Panc1 (cell line): ENCODE measurements around the gene SLCO2A1. TPM values are rescaled to one million over a fixed set of nuclear protein-coding genes. Genes with fewer than 3 reads are reported as not detected.

ENCODE experiments used
- ATAC-seq: fragments of 200-7000 bp; cut with Tn5 transposase; 2 replicates; pipeline ENCODE4 v1.9.1; 2020; ENCODE audit warnings: mild to moderate bottlenecking, moderate library complexity
- BruUV-seq: library from RNA; stranded (reverse); fragments of 400-500 nt; replicated peaks from 2 replicates; lab custom pipeline; 2021; lab: Mats Ljungman, UMichigan
- CTCF ChIA-PET: fragments of 300-600 bp; sonication (Branson Sonifier 250); formaldehyde crosslinking; loops from one replicate; lab custom pipeline; 2022; ENCODE audit warnings: antibody characterized with exemption; lab: Charles Lee
- POLR2A ChIA-PET: fragments of 300-600 bp; sonication (Branson Sonifier 250); formaldehyde crosslinking; loops from one replicate; lab custom pipeline; 2022; ENCODE audit warnings: antibody characterized with exemption; lab: Charles Lee
- DNase-seq: peaks from one replicate; pipeline ENCODE4 v3.0.0-alpha.2; 2010; ENCODE audit warnings: low read depth, low spot score
- H3K27ac ChIP-seq: 2 replicates; pipeline ENCODE4 v1.5.1; 2011; ENCODE audit warnings: mild to moderate bottlenecking, low read length, inconsistent platforms
- H3K27me3 ChIP-seq: fragments of 200-500 bp; sonication (Bioruptor generic); 2 replicates; pipeline ENCODE4 v1.6.0; 2014; ENCODE audit warnings: low read length, inconsistent platforms; ENCODE audit not compliant: control insufficient read depth, insufficient read depth
- H3K36me3 ChIP-seq: fragments of 200-500 bp; sonication (Bioruptor generic); 2 replicates; pipeline ENCODE4 v1.5.1; 2014; ENCODE audit warnings: inconsistent platforms, mild to moderate bottlenecking, low read length, moderate library complexity; ENCODE audit not compliant: control insufficient read depth, insufficient read depth
- H3K4me1 ChIP-seq: 2 replicates; pipeline ENCODE4 v1.5.1; 2011; ENCODE audit warnings: inconsistent platforms, mild to moderate bottlenecking, low read length, moderate library complexity; ENCODE audit not compliant: control insufficient read depth, insufficient read depth
- H3K4me3 ChIP-seq, 2 experiments: 2 replicates each; pipeline ENCODE4 v1.5.1; 2011 to 2012; ENCODE audit warnings: low read depth in 2 of 2, low read length in 2 of 2, mild to moderate bottlenecking in 2 of 2, inconsistent platforms in 1 of 2, moderate library complexity in 1 of 2
- H3K9me3 ChIP-seq: fragments of 200-500 bp; sonication (Bioruptor generic); 2 replicates; pipeline ENCODE4 v1.5.1; 2014; ENCODE audit warnings: low read depth, mild to moderate bottlenecking, inconsistent platforms, low read length, moderate library complexity; ENCODE audit not compliant: control insufficient read depth, insufficient read depth
- POLR2AphosphoS5 ChIP-seq: IDR thresholded peaks from 2 replicates; pipeline ENCODE4 v1.6.1; 2012; ENCODE audit warnings: mild to moderate bottlenecking, low read depth, low read length, moderate library complexity
- SIN3A ChIP-seq: IDR thresholded peaks from 2 replicates; pipeline ENCODE4 v1.6.1; 2012; ENCODE audit warnings: low read depth, mild to moderate bottlenecking, low read length, moderate library complexity, borderline replicate concordance; ENCODE audit not compliant: insufficient read depth
- TCF7L2 ChIP-seq: IDR thresholded peaks from 2 replicates; pipeline ENCODE4 v1.6.1; 2011; ENCODE audit warnings: mild to moderate bottlenecking, low read depth, low read length, inconsistent platforms
- in situ Hi-C: cut with HindIII; loops from 2 replicates; pipeline ENCODE4 v1.10.0; 2016; ENCODE audit warnings: low sequenced_read_pairs, low pct_unique_long_range_greater_than_20kb
- intact Hi-C: fragments of 100-400 bp; cut with micrococcal nuclease; formaldehyde crosslinking; loops from one replicate; pipeline ENCODE4 v1.10.0; 2022; ENCODE audit not compliant: unreplicated experiment
- total RNA-seq: library from RNA; stranded (reverse); gene quantifications from one replicate; pipeline ENCODE4 v1.2.1, GENCODE V29; 2021; ENCODE audit not compliant: unreplicated experiment
- TF ChIP-seq, protein P1 (sequence below), 2 experiments: IDR thresholded peaks; 2 replicates each; pipeline ENCODE4 v1.6.1; 2011 to 2012; ENCODE audit warnings: low read depth in 2 of 2, control low read depth in 1 of 2, low read length in 1 of 2, mild to moderate bottlenecking in 1 of 2, moderate library complexity in 1 of 2; ENCODE audit not compliant: insufficient read depth in 1 of 2
- TF ChIP-seq, protein P2 (sequence below): fragments of 450-650 bp; IDR thresholded peaks from 2 replicates; pipeline ENCODE4 v1.5.1; 2017; ENCODE audit warnings: mild to moderate bottlenecking

Gene SLCO2A1
- total RNA-seq, 1 experiment from 2014 or later, result 0.62 TPM

DNA sequence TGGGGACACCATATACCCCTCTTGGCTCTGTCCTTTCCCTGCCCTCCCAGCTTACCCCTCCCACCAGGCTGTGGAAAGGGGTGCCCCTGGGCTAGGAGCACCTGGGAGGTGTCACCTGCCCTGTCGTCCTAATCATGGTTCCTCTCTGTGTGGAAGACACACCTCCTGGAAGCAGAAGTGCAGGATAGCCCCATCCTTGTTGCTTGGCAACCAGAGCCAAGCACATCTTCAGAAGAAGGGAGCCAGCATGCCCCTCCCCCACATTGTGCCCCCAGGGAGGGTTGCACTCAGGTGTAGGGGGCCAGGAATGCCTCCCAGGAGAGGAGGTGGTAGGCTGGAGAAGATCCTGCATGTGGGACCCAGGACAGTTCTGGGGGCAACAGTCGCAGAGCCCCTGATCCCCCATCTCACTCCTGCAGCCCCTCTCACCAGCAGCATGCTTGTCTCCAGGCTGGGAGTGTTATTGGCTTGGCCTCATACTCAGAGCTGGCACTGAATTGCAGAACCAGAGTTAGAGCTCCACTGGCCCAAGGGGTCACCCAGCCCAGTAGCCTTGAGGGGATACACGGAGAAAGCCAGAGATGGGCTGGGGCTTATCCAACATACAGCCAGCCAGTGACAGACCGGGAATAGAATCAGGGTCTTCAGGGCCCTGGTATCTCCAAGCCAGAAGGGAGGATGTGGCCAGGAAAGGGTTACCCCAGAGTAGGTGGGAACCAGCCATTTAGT is 142.5 kb downstream of the SLCO2A1 start:
- Histone ChIP-seq H3K4me3 (no peak overlapping the region), H3K36me3 (no peaks in the 10 kb centered on the region), H3K9me3 (no peaks in the 10 kb centered on the region), H3K4me1 (no peaks in the 10 kb centered on the region), H3K27ac (no peak overlapping the region), H3K27me3 (no peaks in the 10 kb centered on the region)
- BruUV-seq, result no TSS peak
- ChIA-PET CTCF (no interaction called here), POLR2A (no interaction called here)
- intact Hi-C loops (no loop called here), in situ Hi-C loops (no loop called here)
- DNase-seq (no peak), ATAC-seq (no peak)
- TF ChIP-seq, protein P1, sequence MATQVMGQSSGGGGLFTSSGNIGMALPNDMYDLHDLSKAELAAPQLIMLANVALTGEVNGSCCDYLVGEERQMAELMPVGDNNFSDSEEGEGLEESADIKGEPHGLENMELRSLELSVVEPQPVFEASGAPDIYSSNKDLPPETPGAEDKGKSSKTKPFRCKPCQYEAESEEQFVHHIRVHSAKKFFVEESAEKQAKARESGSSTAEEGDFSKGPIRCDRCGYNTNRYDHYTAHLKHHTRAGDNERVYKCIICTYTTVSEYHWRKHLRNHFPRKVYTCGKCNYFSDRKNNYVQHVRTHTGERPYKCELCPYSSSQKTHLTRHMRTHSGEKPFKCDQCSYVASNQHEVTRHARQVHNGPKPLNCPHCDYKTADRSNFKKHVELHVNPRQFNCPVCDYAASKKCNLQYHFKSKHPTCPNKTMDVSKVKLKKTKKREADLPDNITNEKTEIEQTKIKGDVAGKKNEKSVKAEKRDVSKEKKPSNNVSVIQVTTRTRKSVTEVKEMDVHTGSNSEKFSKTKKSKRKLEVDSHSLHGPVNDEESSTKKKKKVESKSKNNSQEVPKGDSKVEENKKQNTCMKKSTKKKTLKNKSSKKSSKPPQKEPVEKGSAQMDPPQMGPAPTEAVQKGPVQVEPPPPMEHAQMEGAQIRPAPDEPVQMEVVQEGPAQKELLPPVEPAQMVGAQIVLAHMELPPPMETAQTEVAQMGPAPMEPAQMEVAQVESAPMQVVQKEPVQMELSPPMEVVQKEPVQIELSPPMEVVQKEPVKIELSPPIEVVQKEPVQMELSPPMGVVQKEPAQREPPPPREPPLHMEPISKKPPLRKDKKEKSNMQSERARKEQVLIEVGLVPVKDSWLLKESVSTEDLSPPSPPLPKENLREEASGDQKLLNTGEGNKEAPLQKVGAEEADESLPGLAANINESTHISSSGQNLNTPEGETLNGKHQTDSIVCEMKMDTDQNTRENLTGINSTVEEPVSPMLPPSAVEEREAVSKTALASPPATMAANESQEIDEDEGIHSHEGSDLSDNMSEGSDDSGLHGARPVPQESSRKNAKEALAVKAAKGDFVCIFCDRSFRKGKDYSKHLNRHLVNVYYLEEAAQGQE (IDR thresholded peaks at IDR 0.05; ENCODE audit: insufficient read depth in 1 of 2, low read depth in 2 of 2, low read length in 1 of 2), result no peak
- TF ChIP-seq POLR2AphosphoS5, result no peak
- TF ChIP-seq, protein P2, sequence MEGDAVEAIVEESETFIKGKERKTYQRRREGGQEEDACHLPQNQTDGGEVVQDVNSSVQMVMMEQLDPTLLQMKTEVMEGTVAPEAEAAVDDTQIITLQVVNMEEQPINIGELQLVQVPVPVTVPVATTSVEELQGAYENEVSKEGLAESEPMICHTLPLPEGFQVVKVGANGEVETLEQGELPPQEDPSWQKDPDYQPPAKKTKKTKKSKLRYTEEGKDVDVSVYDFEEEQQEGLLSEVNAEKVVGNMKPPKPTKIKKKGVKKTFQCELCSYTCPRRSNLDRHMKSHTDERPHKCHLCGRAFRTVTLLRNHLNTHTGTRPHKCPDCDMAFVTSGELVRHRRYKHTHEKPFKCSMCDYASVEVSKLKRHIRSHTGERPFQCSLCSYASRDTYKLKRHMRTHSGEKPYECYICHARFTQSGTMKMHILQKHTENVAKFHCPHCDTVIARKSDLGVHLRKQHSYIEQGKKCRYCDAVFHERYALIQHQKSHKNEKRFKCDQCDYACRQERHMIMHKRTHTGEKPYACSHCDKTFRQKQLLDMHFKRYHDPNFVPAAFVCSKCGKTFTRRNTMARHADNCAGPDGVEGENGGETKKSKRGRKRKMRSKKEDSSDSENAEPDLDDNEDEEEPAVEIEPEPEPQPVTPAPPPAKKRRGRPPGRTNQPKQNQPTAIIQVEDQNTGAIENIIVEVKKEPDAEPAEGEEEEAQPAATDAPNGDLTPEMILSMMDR, result no peak

DNA sequence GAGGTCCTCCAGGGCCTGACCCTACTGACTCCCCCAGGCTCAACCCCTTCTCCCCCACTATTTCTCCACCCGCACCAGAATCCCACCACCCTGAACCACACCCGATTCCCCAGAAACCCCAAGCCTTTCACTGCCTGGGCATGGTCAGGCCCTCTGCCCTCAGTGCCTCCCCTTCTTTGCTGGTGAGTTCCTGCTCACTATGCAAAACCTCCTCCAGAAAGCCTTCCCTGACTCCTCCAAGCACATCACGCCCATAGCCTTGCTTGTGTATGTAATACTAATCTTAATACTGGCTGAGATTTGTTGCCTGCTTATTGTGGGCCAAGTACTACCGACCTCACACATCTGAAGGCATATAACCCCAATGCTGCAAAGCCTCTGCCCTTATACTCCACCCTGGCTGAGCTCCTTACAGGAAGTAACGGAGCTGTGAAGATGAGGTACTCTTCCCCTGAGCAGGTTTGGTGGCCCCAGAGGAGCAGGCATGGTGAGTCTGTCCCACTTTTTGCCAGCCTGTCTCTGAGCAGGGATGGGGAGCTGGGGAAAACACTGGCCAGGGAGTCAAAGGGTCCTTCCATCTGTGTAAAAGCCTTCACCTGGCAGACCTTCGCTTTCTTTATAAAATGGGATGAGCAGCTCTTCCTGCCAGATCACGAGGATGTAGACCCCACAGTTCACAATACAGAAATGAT is 143.5 kb downstream of the SLCO2A1 start:
- in situ Hi-C loops, result no loop called here
- Histone ChIP-seq H3K9me3 (no peaks in the 10 kb centered on the region), H3K27ac (no peak overlapping the region), H3K36me3 (no peaks in the 10 kb centered on the region), H3K27me3 (no peaks in the 10 kb centered on the region), H3K4me1 (no peaks in the 10 kb centered on the region), H3K4me3 (no peak overlapping the region)
- TF ChIP-seq, protein P2, result no peak
- no peak for TF ChIP-seq POLR2AphosphoS5
- TF ChIP-seq SIN3A, result no peak
- TF ChIP-seq TCF7L2, result no peak
- TF ChIP-seq, protein P1 (IDR thresholded peaks at IDR 0.05; ENCODE audit: insufficient read depth in 1 of 2, low read depth in 2 of 2, low read length in 1 of 2), result no peak
- CTCF ChIA-PET, result no interaction called here
- POLR2A ChIA-PET, result no interaction called here
- DNase-seq (no peak), ATAC-seq (0 out of 2 replicates have a peak, but pooled peaks have one; percentile 18)
- intact Hi-C loops, result no loop called here
- no TSS peak for BruUV-seq
